HepG2 (cell line): ENCODE results near the gene PCSK5. TPM values are rescaled to one million over a fixed set of nuclear protein-coding genes. Genes with fewer than 3 reads are reported as not detected.

Experiments
- ATAC-seq: fragments of 200-7000 bp; cut with Tn5 transposase; 3 replicates; pipeline ENCODE4 v1.9.1; 2020; ENCODE audit warnings: mild to moderate bottlenecking, moderate library complexity
- BruUV-seq: library from RNA; stranded (reverse); fragments of 400-500 nt; replicated peaks from 2 replicates; lab custom pipeline; 2021; lab: Mats Ljungman, UMichigan
- CTCF ChIA-PET: fragments of 300-600 bp; formaldehyde crosslinking; extraction: SDS; loops from one replicate; lab custom pipeline; 2021; ENCODE audit warnings: low total read pairs, inconsistent platforms, low intra/inter-chr PET ratio; lab: Yijun Ruan, JAX
- POLR2A ChIA-PET: fragments of 350-600 bp; sonication (Branson Sonifier 250); formaldehyde crosslinking; loops from one replicate; lab custom pipeline; 2020; ENCODE audit warnings: antibody characterized with exemption, inconsistent platforms; lab: Yijun Ruan, JAX
- DNase-seq: peaks from one replicate; pipeline ENCODE4 v3.0.0-alpha.2; 2015; ENCODE audit warnings: low spot score
- FAIRE-seq: peaks from 3 replicates; lab custom pipeline; 2011; peaks lifted over from hg19 to GRCh38; lab: Jason Lieb, UNC
- H2AFZ ChIP-seq: one replicate; pipeline ENCODE4 v1.6.1; 2011; ENCODE audit warnings: low read length, inconsistent platforms
- H3K27ac ChIP-seq: fragments of 300-600 bp; 3 replicates; pipeline ENCODE4 v1.8.0; 2011; ENCODE audit warnings: mixed run types, mild to moderate bottlenecking, mixed read lengths, low read length, inconsistent platforms; ENCODE audit not compliant: insufficient read depth; ENCODE audit errors: extremely low read length
- H3K27me3 ChIP-seq, 2 experiments: fragments of 200-600 bp in 1 of 2; 2 replicates in 1 of 2; 3 replicates in 1 of 2; pipeline versions ENCODE4 v1.6.0 to v1.8.0; 2011; ENCODE audit warnings: low read length in 2 of 2, mild to moderate bottlenecking in 2 of 2, moderate library complexity in 2 of 2, inconsistent platforms in 1 of 2; ENCODE audit not compliant: insufficient read depth in 2 of 2, control insufficient read depth in 1 of 2
- H3K36me3 ChIP-seq, 2 experiments: fragments of 200-600 bp in 1 of 2; replicated peaks in 1 of 2; 2 replicates in 1 of 2; 3 replicates in 1 of 2; pipeline versions ENCODE4 v1.5.1 to v1.8.0; 2011; ENCODE audit warnings: low read length in 2 of 2, inconsistent platforms in 1 of 2; ENCODE audit not compliant: insufficient read depth in 2 of 2, control insufficient read depth in 1 of 2
- H3K4me1 ChIP-seq: 2 replicates; pipeline ENCODE4 v1.5.1; 2012; ENCODE audit warnings: low read length, inconsistent platforms; ENCODE audit not compliant: insufficient read depth
- H3K4me2 ChIP-seq: 2 replicates; pipeline ENCODE4 v1.6.0; 2011; ENCODE audit warnings: low read depth, low read length, inconsistent platforms
- H3K4me3 ChIP-seq, 3 experiments: fragments of 200-600 bp in 1 of 3; sonication (generic), shearing (Covaris generic) in 1 of 3; replicated peaks in 1 of 3; 2 replicates each; pipeline ENCODE4 v1.5.1; 2011 to 2016; ENCODE audit warnings: low read length in 3 of 3, inconsistent platforms in 2 of 3, low read depth in 2 of 3, mild to moderate bottlenecking in 2 of 3, control low read depth in 1 of 3, mixed read lengths in 1 of 3; ENCODE audit not compliant: insufficient read depth in 1 of 3
- H3K79me2 ChIP-seq: one replicate; pipeline ENCODE4 v1.6.1; 2011; ENCODE audit warnings: low read length, inconsistent platforms; ENCODE audit not compliant: insufficient read depth
- H3K9ac ChIP-seq: 2 replicates; pipeline ENCODE4 v1.6.0; 2011; ENCODE audit warnings: mild to moderate bottlenecking, low read depth, low read length, inconsistent platforms; ENCODE audit not compliant: insufficient read depth
- H3K9me3 ChIP-seq: 2 replicates; pipeline ENCODE4 v1.5.1; 2012; ENCODE audit warnings: mild to moderate bottlenecking, low read length
- H4K20me1 ChIP-seq: 2 replicates; pipeline ENCODE4 v1.6.0; 2011; ENCODE audit warnings: inconsistent platforms, mild to moderate bottlenecking, low read length, moderate library complexity; ENCODE audit not compliant: insufficient read depth
- DPF2 ChIP-seq: sonication (generic); formaldehyde crosslinking; IDR thresholded peaks from 2 replicates; pipeline ENCODE4 v1.4.0; 2020; ENCODE audit warnings: mild to moderate bottlenecking, low read depth, missing genetic modification reagents, borderline replicate concordance
- GABPA ChIP-seq, 2 experiments: IDR thresholded peaks; 2 replicates each; pipeline ENCODE4 v1.6.1; 2011 to 2016; ENCODE audit warnings: low read depth in 2 of 2, low read length in 1 of 2, missing biosample characterization in 1 of 2, missing genetic modification characterization in 1 of 2
- SETDB1 ChIP-seq: sonication (generic); formaldehyde crosslinking; IDR thresholded peaks from 2 replicates; pipeline ENCODE4 v1.5.1; 2020; ENCODE audit warnings: missing genetic modification reagents, mild to moderate bottlenecking, borderline replicate concordance
- TGIF2 ChIP-seq: IDR thresholded peaks from 2 replicates; pipeline ENCODE4 v1.6.1; 2016; ENCODE audit warnings: control low read depth, missing compliant biosample characterization
- ZNF432 ChIP-seq: sonication (generic); formaldehyde crosslinking; IDR thresholded peaks from 2 replicates; pipeline ENCODE4 v1.5.0; 2020; ENCODE audit warnings: missing genetic modification reagents, mild to moderate bottlenecking, borderline replicate concordance
- ZNF670 ChIP-seq: sonication (generic); formaldehyde crosslinking; IDR thresholded peaks from 2 replicates; pipeline ENCODE4 v1.8.0; 2022; ENCODE audit warnings: mild to moderate bottlenecking, missing genetic modification reagents, borderline replicate concordance
- ZNF749 ChIP-seq: sonication (generic); formaldehyde crosslinking; IDR thresholded peaks from 2 replicates; pipeline ENCODE4 v1.8.0; 2022; ENCODE audit warnings: mild to moderate bottlenecking, missing genetic modification reagents, moderate library complexity, borderline replicate concordance
- WGBS: methylation state at CpG from one replicate; pipeline ENCODE4 v1.1.6; 2017; ENCODE audit warnings: low lambda C conversion rate; 5-methylcytosine and 5-hydroxymethylcytosine counted together
- in situ Hi-C: cut with HindIII; loops from 2 replicates; pipeline ENCODE4 v1.10.0; 2017; ENCODE audit warnings: low pct_unique_long_range_greater_than_20kb; ENCODE audit not compliant: extremely low pct_ligation_motif_present
- intact Hi-C: fragments of 100-400 bp; cut with micrococcal nuclease; formaldehyde crosslinking; loops from one replicate; pipeline ENCODE4 v1.10.0; 2022; ENCODE audit not compliant: unreplicated experiment
- polyA plus RNA-seq, 8 experiments: library from polyadenylated mRNA; depleted of rRNA in 3 of 8; stranded (reverse) in 7 of 8; unstranded in 1 of 8; fragments of >200 nt; fragmentation: Illumina TruSeq in 4 of 8; extraction: Trizol in 4 of 8; gene quantifications; 2 replicates each; pipeline versions ENCODE4 v1.2.1 to v1.2.3, GENCODE V29; 2011 to 2016; ENCODE audit warnings: low read depth in 4 of 8, missing spikeins in 1 of 8, mixed read lengths in 1 of 8; ENCODE audit not compliant: insufficient read depth in 1 of 8
- total RNA-seq, 5 experiments: library from RNA; depleted of rRNA; stranded (reverse); fragments of >200 nt; fragmentation: Illumina TruSeq; extraction: Trizol; gene quantifications; 2 replicates each; pipeline ENCODE4 v1.2.3, GENCODE V29; 2016; ENCODE audit warnings: low read depth in 1 of 5
- TF ChIP-seq, protein P1 (sequence below): sonication (generic); formaldehyde crosslinking; IDR thresholded peaks from 2 replicates; pipeline ENCODE4 v1.9.0; 2022; ENCODE audit warnings: low read depth, missing genetic modification reagents

The PCSK5 gene
- total and polyA plus RNA-seq, 2 of the 13 experiments (the other 11 are each of a cell fraction or from before 2014, with no cell fraction given) = 0.55 to 0.66 TPM

DNA sequence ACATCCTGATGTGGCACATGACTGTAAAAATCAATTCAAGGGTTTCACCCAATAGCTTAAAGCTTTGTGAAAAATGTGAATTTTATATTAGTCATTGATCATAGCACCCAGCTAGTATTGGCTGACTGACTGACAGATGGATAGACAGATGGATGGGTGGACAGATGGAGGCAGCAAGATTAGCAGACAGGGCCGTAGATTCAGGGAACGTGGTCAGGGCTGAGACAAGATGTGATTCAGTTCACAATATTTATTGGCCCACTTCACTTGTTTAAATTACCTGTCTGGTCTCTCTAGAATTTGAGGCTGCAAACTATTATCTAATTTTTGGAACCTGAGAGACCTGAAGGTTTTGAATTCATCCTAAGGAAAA lies 12.0 kb upstream of the PCSK5 start:
- Histone ChIP-seq H3K4me1 (no peaks in the 10 kb centered on the region), H3K4me3 (no peak overlapping the region), H2AFZ (no peak overlapping the region), H3K4me2 (no peak overlapping the region), H4K20me1 (no peaks in the 10 kb centered on the region), H3K9me3 (no peaks in the 10 kb centered on the region), H3K79me2 (no peaks in the 10 kb centered on the region), H3K9ac (no peak overlapping the region), H3K36me3 (no peaks in the 10 kb centered on the region), H3K27me3 (no peaks in the 10 kb centered on the region), H3K27ac (no peak overlapping the region)
- intact Hi-C loops = no loop called here
- FAIRE-seq (no peak), DNase-seq (no peak), ATAC-seq (no peak)
- CTCF ChIA-PET = no interaction called here
- POLR2A ChIA-PET = no interaction called here
- in situ Hi-C loops = no loop called here
- TF ChIP-seq TGIF2 (CRISPR knock-in tag) (no peak), DPF2 (CRISPR knock-in tag) (no peak), GABPA (IDR thresholded peaks at IDR 0.05; ENCODE audit: low read depth, low read length) (no peak), GABPA (CRISPR knock-in tag; IDR thresholded peaks at IDR 0.05; ENCODE audit: low read depth) (no peak), ZNF670 (no peak), ZNF749 (no peak), ZNF432 (no peak), SETDB1 (CRISPR knock-in tag) (no peak)
- TF ChIP-seq, protein P1, sequence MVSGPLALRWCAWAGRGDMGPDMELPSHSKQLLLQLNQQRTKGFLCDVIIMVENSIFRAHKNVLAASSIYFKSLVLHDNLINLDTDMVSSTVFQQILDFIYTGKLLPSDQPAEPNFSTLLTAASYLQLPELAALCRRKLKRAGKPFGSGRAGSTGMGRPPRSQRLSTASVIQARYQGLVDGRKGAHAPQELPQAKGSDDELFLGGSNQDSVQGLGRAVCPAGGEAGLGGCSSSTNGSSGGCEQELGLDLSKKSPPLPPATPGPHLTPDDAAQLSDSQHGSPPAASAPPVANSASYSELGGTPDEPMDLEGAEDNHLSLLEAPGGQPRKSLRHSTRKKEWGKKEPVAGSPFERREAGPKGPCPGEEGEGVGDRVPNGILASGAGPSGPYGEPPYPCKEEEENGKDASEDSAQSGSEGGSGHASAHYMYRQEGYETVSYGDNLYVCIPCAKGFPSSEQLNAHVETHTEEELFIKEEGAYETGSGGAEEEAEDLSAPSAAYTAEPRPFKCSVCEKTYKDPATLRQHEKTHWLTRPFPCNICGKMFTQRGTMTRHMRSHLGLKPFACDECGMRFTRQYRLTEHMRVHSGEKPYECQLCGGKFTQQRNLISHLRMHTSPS (CRISPR knock-in tag) = no peak
- BruUV-seq = no TSS peak
- 61% methylated on average over 2 of the region's 2 CpGs for WGBS
